Measurements from ENCODE around the gene RNF7.

- no peak for TF ChIP-seq JUN (IDR thresholded peaks at IDR 0.05; ENCODE audit: low read depth, low read length)
- no peak for TF ChIP-seq SIRT6 (IDR thresholded peaks at IDR 0.05; ENCODE audit: low read length)
- TF ChIP-seq POLR2AphosphoS5 (IDR thresholded peaks at IDR 0.05; ENCODE audit: low read depth, low read length) = no peak
- TF ChIP-seq CTCF (IDR thresholded peaks at IDR 0.05; ENCODE audit: control extremely low read depth in 1 of 3, insufficient read depth in 1 of 3, low read depth in 1 of 3, low read length in 3 of 3) = no peak
- no peak for TF ChIP-seq CHD2 (IDR thresholded peaks at IDR 0.05; ENCODE audit: low read length)
- no peak for TF ChIP-seq SRF (IDR thresholded peaks at IDR 0.05; ENCODE audit: low read depth, low read length)
- no peak for TF ChIP-seq TEAD4 (IDR thresholded peaks at IDR 0.05; ENCODE audit: low read depth, low read length)
- no peak for TF ChIP-seq YY1 (IDR thresholded peaks at IDR 0.05; ENCODE audit: low read depth, low read length)
- TF ChIP-seq EP300 (IDR thresholded peaks at IDR 0.05; ENCODE audit: borderline replicate concordance in 1 of 2, low read depth in 2 of 2, low read length in 2 of 2) = no peak
Measured at GRCh38 chr3:141767066-141767465, 29.0 kb downstream of the RNF7 start.
